Kidney tubule cell (primary cell): ENCODE data around the gene ATG7.
"Not testable (repeated sequence)": the region's sequence is repeated elsewhere in the genome, so short reads cannot be mapped to it uniquely, and the experiment has no call there.

Experiments used
- DNase-seq: peaks from one replicate; pipeline ENCODE4 v3.0.0-alpha.2; 2018; ENCODE audit warnings: low spot score

The ATG7 gene

DNA sequence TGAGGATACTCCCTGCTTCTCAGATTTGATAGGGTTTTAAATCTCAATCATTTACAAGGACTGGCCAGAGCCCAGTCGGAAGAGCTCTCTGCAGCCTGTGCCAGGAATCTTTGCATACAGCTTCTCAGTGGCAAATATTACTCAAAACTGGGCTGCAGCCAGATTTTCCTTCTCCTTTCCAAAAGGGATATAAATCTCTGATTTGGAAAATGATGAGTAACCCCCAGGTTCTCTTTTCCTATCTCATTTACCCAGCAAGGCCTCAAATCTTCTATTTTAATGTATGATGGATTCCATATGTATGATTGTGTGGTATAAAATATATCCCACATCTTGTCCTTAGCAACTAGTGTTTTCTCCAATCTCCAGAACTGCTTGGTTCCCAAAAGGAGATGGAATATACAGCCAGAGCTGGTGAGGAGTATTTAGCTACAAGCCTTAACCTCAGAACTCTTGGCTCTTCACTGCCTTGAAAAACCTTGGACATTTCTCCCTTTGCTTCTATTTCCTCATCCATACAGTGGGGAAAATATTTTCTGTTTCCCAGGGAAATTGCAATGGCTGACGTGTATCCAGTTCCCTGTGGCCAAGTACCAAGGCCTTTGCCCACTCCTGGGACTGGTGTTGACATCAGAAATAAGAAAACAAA is 114.4 kb downstream of the ATG7 start:
- DNase-seq = peak; percentile 2

DNA sequence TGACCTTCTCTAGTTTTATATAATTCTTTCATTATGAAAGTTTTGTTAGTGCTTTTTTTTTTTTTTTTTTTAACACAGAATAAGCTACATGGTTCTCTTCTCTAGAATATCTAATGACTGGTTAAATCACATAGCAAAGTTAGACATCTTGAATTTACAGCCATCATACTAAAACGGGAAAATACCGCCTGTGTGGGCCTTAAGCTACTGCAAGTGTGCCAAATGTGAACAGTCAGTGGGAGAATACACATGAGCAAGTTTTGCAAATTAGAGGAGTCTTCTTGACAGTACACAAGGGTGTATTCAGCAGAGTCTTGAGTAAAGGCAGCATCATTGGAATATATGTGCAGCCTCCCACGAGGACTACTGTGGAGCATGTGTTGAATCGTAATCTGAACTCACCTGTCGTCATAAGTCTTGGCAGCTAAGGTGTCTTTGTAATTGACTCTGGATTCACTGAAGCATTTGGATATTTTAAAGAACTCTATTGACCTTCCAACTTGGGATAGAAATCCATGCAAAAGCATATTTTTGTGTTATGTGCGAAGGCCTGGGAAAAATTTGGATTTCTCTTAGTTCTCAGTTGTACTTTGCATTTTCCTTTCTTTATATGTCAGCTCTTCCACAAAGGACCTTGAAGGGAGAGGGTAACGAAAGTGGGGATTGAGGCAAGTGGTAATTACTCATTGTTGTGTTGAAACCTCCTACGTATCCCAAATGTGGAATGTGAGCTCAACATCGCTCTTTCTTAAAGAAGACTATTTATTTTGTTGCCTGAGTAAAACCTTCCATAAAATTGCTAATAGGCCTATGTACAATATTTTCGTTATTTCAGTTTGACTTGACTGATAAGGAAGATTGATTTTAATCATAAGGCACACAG is 117.4 kb downstream of the ATG7 start:
- no peak for DNase-seq

DNA sequence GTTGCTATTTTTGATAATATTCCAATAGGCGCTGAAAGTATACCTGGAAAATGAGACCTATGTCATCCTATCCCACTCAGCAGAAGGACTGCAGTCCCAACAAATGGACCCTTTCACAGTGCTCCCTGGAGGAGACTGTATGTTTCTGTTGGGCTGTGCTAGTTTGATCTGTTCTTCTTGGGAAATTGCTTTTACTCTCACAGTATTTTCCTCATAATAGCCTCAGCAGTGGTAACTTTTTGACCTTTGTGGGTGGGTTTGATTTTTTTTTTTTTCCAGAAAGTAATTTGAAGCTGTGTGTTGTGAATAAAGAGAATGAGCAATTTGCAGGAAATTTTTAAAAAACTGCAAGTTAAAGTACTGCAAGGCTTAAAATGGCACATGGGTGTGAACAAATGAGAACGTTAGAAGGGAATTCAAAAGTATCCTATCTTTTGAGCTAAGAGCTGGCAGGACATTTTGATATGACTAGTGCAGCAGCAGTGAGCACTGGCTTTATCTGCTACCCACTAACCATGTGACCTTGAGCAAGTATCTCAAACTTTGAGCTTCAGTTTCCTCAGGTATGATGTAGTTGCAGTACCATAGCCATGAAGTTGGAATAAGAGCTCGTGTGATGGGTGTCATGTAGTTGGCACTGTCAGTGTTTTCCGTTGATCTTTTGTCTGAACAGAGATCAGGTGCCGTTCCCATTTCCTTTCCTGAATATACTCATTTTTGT is 118.4 kb downstream of the ATG7 start:
- DNase-seq = peak; percentile 41

DNA sequence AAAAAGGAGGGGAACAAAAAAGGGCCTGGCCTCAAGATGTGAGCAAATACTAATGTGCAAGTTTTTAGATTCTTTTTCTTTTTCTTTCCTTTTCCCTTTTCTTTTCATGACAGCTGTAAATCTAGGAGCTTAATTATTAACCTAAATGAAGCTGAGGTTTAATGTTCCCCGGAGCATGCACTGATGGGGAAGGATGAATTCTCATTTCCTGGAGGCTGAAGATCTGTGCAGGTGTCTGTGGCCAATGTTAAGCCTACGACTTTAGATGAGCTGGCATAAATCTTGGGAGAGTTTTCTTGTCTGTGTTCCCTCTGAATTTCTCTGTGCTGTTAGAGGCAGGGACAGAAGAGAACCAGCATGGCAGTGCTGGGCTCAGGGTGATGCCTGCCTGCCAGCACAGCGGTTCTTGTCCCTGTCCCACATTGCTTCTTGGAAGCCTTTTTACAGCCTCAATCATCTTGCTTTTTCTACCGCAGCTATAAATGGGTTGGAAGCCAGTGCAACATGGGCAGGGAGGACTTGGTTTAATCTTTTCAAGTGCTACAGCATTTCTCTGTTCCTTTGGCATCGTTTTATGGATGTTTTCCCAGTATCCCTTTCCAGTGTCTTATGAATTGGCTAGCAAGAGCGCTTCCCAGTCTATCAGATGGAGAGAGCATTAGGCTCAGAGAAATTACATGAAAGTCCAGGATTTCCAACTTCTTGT is 119.1 kb downstream of the ATG7 start:
- peak; percentile 86 for DNase-seq

DNA sequence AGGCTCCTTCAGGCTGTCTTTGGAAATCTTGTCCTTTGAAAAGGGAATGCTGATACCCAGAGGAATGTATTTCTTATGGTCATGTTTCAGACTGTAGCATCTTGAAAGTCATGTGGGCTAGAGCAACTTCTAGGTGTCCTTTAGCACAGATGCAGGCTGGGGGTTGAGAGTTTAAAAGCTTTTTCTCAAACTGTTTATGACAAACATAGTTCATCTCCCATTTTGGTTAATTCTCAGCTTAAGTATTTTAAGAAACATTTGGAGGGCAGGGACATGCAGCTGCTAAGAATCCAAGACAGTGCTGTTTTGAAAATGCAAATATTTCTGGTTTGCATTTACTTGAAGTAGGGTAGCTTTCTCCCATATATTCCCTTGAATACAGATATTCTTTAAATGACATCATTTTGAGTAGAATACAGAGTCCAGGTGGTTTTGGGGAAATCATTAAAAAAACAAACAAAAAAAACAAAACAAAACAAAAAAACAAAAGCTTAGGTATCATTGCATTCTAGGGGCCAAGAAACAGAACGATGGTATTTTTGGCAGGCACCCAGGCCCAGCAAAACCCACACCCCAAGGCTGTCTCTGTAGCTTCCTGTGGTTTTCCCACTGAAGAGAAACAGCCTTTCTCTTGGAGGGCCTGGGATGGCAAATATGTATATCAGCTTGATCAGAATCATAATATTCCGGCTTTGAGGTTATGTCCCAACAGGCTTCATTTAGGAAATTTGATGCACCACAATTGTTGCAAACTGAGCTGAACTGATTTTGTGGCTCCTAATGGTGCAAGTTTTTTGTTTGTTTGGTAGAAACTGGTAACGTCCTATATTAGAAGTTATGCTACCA is 120.0 kb downstream of the ATG7 start:
- peak; percentile 18 for DNase-seq

DNA sequence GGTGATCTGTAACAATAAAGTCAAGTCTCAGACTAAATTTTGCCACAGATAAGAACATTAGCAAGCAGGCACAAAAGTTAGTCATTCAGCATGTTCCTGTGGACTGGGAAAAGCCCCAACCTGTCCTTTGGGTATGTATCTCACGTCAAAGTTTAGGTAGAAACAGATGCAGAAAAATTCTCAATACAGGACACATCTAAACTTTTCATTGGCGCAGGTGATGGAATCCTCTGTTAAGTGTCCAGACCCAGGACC is 120.6 kb downstream of the ATG7 start:
- no peak for DNase-seq

DNA sequence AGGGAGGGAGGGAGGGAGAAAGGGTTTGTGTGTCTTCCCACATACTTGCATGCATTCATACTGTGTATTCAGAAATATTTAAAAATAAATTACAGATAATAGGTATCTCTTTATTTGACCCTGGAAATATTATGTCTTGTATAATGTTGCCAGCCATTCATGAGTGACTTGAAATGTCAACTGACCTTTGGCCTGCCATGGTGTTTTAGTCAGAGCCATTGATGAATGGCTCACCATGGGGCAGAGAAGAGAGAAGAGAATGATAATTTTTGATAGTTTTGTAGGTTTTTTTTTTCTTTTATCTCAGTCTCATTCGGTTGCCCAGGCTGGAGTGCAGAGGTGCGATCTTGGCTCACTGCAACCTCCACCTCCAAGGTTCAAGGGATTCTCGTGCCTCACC is 121.2 kb downstream of the ATG7 start:
- DNase-seq = no peak

DNA sequence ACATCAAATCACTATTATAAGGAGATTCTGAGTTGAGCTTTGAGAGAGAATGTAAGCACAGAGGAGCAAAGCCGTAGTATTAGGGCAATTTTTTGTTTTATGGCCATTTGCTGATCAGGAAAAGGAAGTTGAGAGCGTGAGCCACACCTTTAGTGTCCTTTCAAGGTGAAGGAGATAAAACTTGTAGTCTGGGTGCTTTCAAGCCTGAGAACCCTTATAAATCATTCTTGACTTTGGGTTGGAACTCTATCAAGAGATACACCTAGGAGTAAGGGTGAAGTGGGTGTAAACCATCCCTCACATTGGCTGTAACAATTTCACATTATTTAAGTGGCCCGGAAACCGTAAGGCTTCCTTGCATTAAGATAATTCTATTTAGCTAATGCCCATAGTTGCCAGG is 122.2 kb downstream of the ATG7 start:
- DNase-seq = no peak

DNA sequence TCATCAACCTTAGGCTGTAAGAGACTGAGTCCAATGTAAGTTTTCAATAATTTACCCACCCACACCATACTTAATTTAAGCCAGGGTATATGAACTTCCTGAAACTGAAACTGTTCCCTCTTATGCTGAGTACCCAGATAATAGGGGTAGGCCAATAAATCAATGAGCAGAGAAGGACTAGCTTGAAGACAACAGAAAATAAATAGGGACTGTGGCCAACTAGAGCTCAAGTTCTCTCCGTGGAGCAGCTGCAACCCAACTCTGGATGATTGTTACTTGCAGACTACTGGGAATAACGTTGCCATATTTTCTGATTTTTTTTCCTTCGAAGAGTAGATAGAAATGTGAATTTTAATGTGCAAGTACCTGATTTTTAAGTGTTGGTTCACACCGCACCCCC is 128.0 kb downstream of the ATG7 start:
- no peak for DNase-seq

DNA sequence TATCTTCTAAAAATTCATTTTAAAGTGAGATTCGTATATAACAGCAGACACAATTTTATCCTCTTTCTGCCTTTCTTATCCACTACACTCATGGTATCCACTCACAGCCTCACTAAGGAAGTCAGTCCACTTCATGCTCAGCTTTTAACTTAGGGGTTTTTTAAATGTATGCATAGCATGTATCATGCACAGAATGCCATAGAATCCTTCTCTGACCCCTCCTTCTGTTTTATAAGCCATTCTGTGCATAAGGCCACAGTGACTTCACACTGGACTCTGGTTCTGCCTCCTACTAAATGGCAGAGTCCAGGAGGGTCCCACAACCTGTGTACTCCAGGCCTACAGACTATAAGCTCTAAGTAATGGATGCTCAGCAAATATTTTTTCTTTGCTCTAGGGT is 129.2 kb downstream of the ATG7 start:
- DNase-seq = no peak

DNA sequence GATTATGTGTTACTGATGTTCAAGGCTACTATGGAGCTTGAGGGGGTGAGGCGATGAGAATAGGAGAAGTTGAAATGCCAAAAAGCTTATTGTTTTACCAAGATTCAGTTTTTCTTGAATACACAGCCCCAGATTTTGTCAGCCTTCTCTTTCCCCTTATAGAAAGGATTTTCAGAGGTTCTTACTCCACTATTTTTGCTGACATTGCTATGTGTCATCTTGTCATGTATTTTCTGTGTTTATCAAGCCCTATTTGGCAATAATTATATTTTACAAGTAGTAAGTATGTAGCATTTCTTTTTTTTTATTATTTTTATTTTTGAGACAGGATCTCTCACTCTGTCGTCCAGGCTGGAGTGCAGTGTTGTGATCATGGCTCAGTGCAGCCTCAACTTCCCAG is 133.1 kb downstream of the ATG7 start:
- DNase-seq = no peak

DNA sequence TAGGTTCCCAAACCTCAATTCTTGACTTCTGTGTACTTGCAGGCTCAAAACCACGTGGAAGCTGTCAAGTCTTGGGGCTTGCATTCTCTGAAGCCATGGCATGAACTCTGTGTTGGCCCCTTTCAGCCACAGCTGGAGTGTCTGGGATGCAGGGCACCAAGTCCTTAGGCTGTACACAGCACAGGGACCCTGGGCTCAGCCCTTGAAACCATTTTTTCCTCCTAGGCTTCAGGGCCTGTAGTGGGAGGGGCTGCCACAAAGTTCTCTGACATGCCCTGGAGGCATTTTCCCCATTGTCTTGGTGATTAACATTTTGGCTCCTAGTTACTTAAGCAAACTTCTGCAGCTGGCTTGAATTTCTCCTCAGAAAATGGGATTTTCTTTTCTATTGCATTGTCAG is 135.4 kb downstream of the ATG7 start:
- no peak for DNase-seq

DNA sequence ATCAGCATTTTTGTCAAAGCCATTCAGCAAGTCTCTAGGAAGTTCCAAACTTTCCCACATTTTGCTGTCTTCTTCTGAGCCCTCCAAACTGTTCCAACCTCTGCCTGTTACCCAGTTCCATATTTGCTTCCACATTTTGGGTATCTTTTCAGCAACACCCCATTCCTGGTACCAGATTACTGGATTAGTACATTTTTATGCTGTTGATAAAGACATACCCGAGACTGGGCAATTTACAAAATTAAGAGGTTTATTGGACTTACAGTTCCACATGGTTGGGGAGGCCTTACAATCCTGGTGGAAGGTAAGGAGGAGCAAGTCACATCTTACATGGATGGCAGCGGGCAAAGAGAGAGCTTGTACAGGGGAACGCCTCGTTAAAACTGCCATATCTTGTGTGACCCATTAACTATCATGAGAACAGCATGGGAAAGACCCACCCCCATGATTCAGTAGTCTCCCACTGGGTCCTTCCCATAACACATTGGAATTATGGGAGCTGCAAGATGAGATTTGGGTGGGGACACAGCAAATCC is 136.2 kb downstream of the ATG7 start:
- not testable (repeated sequence) for DNase-seq

DNA sequence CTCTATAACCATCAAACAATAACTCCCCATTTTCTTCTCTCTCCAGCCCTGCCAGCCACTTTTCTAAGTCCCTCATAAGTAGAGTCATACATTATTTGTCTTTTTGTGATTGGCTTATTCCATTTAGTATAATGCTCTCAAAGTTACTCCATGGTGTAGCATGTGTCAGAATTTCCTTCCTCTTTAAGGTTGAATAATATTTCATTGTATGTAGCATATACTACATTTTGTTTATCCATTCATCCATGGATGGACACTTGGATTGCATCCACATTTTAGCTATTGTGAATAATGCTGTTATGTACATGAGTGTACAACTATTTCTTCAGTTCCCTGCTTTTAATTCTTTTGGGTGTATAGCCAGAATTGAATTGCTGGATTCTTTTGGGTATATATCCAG is 138.4 kb downstream of the ATG7 start:
- no peak for DNase-seq

DNA sequence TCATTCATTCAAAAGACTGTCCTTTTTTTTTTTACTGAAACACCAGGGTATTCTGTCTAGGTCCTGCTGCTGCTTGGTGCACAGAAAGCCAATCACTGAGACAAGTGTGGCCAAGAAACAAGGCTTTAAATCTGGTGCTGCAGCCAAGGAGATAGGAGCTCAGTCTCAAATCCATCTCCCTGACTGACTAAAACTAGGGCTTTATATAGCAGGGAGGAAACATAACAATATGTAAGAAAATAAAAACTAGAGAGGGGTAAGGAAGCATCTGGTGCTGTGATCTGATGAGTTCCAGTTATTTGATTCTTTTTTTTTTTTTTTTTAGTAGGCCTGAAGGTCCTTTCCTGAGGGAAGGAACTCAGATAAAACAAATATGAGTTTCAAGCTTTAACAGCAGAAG is 139.8 kb downstream of the ATG7 start:
- DNase-seq = no peak

DNA sequence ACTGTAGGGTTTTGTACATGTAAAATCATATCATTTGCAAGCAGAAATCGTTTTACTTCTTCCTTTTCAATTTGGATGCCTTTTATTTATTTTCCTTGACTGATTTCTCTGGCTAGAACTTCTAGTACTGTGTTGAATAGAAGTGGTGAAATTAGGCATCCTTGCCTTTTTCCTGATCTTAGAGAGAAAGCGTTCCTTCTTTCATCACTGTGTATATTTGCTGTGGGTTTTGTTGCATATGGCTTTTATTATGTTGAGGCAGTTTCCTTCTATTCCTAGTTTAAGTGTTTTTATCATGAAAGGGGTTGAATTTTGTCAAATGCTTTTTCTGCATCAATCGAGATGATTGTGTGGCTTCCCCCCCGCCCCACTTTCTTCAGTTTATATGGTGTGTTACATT is 140.9 kb downstream of the ATG7 start:
- DNase-seq = no peak

DNA sequence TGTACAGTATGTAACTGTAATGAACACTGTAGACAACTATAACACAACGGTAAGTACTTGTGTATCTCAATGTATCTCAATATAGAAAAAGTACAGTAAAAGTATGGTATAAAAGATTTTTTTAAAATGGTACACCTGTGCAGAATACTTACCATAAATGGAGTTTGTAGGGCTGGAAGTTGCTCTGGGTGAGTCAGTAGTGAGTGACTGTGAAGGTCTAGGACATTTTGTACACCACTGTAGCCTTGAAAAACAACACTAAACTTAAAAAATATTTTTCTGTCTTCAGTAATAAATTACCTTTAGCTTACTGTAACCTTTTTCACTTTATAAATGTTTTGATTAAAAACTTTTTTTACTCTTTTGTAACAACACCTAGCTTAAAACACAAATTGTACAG is 142.9 kb downstream of the ATG7 start:
- DNase-seq = no peak

DNA sequence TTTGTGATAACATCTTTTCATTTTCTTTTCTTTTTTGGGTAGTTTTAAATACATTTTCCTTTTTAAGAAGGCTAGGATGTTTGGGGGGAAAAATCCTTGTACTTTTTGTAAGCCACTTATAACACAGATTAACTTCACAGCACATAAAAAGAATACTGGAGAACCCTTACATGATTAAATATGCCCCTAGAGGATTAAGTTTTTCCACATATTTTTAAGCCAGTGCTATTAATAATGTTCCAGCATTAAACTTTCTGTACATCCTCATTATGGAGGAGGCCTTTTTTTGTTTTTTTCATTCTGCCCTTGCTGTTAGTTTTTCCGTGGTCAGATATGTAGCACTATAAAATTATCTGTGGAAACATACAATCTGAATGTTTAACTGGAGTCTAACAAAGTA is 147.9 kb downstream of the ATG7 start:
- no peak for DNase-seq

DNA sequence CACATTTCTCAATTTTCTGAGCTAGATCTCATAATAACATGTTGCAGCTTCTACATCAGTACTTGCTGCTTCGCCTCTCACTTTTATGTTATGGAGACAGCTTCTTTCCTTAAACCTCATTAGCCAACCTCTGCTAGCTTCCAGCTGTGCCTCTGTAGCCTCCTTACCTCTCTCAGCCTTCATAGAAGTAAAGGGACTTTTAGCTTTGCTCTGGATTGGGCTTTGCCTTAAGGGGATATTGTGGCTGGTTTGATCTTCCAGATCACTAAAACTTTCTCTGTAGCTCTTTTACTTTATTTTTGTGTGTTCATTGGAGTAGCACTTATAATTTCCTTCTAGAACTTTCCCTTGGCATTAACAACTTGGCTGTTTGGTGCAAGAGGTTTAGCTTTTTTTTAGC is 150.1 kb downstream of the ATG7 start:
- DNase-seq = no peak

DNA sequence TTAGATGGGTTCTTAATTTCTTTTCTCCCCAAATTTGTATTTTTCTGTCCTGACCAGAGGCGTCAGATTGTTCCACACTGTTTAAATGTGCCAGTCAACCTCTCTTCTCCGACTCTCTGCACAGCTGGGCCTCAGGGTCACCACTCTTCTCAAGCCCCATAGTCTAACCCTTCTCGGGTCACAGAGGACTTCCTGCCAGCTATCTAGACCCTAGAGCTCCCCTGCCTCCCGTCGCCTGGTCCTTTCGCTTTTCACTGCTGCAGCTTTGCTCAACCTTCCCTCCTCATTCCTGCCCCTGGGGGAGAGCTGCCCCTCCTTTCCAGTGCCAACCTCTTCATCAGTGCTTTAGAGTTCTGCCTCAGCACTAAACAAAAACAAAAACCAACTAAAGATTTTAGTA is 151.7 kb downstream of the ATG7 start:
- DNase-seq = no peak

DNA sequence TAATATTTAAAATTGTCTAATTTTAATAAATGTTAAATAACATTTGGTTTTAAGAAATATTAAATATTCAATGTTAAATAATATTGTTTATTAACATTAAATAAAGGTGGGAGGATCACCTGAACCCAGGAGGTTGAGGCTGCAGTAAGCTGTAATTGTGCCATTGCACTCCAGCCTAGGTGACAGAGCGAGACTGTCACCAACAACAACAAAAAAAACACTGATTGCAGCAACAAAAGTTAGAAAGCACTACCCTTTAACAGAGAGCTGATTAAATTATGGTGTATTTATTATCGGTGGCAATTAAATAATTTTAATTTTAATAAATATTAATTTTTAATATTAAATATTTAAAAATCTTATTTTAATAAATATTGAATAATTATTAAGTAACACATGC is 152.1 kb downstream of the ATG7 start:
- no peak for DNase-seq

DNA sequence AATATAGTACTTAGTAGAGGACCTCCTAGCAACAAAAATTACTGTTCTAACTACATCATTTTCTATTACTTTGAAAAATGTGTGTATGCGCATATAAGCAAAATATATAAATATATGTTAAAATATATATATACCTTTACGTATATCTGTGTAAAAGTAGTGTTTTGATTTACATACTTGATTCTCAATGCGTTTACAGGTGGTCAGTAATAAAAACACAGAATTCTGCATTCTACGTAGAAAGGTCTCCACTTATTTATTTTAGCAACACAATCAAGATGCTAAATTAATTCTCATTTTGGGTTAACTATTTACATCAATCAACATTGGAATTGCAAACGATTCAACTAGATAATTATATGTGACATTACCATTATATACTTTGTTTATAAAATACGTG is 158.0 kb downstream of the ATG7 start:
- DNase-seq = no peak
